Vagina (tissue), 2 donors: ENCODE measurements around the gene DRD1.

Experiments used
- POLR2A ChIP-seq, 2 donors: fragments of 450-650 bp; IDR thresholded peaks; one replicate each; pipeline ENCODE4 v1.6.1; 2017; ENCODE audit warnings: antibody characterized with exemption in 2 of 2, mild to moderate bottlenecking in 2 of 2, moderate library complexity in 2 of 2
- POLR2AphosphoS5 ChIP-seq, 2 donors: sonication (generic); formaldehyde crosslinking; IDR thresholded peaks; one replicate each; pipeline ENCODE4 v1.9.0; 2017; ENCODE audit warnings: antibody characterized with exemption in 2 of 2, mild to moderate bottlenecking in 2 of 2, low read depth in 1 of 2; ENCODE audit not compliant: insufficient read depth in 1 of 2
- TF ChIP-seq, protein P1 (sequence below), 3 experiments: fragments of 450-650 bp in 2 of 3; fragments of 200-600 bp in 1 of 3; sonication (generic) in 1 of 3; IDR thresholded peaks; one replicate each; pipeline ENCODE4 v1.5.1; 2017 to 2019; ENCODE audit warnings: antibody characterized with exemption in 3 of 3, mild to moderate bottlenecking in 2 of 3, moderate library complexity in 2 of 3

DNA sequence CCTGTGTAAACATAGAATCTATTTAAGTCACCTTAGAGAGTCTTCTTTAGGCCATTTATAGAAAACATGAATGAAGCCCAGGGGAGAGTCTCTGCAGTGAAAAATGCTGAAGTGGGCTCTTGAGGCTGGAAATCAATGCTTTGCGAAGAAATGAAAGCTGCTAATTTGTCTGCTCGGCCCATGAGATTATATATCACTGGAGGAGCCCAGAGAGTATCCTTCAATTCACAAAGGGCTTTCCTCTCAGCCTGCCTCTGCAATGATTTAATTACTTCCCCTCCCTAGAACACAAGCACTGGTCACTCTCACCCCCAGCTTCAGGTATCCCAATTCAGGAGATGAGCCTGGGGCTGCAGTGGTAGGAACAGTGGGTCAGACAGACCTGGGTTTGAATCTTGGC is 8.2 kb upstream of the DRD1 start:
- TF ChIP-seq, protein P1, sequence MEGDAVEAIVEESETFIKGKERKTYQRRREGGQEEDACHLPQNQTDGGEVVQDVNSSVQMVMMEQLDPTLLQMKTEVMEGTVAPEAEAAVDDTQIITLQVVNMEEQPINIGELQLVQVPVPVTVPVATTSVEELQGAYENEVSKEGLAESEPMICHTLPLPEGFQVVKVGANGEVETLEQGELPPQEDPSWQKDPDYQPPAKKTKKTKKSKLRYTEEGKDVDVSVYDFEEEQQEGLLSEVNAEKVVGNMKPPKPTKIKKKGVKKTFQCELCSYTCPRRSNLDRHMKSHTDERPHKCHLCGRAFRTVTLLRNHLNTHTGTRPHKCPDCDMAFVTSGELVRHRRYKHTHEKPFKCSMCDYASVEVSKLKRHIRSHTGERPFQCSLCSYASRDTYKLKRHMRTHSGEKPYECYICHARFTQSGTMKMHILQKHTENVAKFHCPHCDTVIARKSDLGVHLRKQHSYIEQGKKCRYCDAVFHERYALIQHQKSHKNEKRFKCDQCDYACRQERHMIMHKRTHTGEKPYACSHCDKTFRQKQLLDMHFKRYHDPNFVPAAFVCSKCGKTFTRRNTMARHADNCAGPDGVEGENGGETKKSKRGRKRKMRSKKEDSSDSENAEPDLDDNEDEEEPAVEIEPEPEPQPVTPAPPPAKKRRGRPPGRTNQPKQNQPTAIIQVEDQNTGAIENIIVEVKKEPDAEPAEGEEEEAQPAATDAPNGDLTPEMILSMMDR (IDR thresholded peaks at IDR 0.05) = no peak
- TF ChIP-seq POLR2AphosphoS5 (IDR thresholded peaks at IDR 0.05; ENCODE audit: insufficient read depth in 1 of 2, low read depth in 1 of 2) (no peak), POLR2A (IDR thresholded peaks at IDR 0.05) (no peak)
